NCI-H524 (cell line): ENCODE results near the gene EXOC8.

ENCODE experiments used
- DNase-seq, 2 experiments: peaks; one replicate each; lab custom pipeline; 2025; lab: John Stamatoyannopoulos, UW

EXOC8 gene

DNA sequence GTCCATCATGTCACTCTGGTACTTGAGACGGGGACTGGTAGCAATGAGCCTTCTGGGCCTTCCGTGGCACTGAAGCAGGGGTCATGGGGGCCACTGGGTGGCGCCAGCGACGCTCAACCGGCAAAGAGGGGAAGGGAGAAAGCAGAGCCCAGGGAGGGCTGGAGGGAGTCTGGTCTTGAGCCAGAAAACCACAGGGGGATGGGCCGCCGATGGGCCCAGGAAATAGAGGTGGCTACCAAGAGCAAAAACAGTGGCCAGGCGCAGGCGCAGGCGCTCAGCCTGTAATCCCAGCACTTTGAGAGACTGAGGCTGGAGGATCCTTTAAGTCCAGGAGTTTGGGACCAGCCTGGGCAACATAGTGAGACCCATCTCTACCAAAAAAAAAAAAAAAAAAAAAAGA lies 21.8 kb downstream of the EXOC8 start:
- DNase-seq: peak in 1 of 2 experiments; percentile 48

GRCh38 chr1:231313661-231314060 lies 24.0 kb downstream of the EXOC8 start:
- no peak for DNase-seq

- DNase-seq: no peak
Measured at GRCh38 chr1:231312432-231312788, 25.2 kb downstream of the EXOC8 start.

DNA sequence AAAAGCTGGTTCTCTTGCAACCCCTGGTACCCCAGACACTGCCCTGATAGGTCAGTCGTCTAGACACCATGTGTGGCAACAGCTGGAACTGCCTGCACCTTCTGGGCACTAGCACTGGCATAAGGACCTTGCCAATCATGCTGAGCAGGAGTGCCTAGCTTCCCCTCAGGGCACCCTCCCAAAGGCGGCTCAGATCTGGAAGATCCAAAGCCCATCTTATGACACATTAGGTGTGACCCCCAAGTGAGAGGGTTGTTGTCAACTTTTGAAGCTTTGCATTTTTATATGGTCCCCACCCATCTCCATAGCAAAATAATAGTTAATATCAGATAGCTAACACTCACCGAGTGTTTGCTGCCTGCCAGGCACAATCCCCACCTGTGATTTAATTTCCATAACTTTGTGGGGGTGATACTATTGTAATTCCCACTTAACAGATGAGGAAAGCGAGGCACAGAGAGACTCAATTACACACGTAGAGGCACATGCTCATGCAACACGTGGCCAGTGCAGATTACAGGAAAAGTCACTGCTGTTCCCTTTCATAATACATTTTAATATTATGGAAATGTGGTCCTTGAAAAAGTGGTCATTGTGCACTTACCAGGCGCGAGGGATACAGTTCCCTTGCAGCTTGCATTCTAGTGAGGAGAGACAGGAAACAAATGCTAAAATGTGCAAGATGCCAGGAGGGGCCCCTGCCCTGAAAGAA lies 25.8 kb downstream of the EXOC8 start:
- DNase-seq: peak; percentile 21 to 41

DNA sequence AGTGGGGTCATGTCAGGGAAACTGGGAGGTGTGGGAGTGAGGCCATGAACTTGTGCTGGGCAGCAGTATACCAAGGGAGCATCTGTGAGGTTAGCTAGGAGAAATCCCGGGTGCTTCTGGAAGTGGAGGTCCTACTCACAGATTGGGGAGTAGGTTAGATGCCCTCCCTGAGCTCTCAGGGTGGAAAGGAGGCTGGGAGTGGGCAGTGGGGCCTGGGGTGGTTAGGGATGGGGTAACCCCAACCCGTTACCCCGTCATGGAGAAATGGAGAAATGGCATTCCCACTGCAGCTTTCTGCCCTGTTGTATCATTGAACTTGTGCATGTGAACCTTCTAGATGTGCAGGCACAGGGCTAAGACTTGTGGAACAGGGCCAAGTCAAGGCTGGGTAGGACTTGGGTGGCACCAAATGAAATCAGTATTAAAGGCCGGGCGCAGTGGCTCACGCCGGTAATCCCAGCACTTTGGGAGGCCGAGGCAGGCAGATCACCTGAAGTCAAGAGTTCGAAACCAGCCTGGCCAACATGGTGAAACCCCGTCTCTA lies 27.2 kb downstream of the EXOC8 start:
- no peak for DNase-seq

DNA sequence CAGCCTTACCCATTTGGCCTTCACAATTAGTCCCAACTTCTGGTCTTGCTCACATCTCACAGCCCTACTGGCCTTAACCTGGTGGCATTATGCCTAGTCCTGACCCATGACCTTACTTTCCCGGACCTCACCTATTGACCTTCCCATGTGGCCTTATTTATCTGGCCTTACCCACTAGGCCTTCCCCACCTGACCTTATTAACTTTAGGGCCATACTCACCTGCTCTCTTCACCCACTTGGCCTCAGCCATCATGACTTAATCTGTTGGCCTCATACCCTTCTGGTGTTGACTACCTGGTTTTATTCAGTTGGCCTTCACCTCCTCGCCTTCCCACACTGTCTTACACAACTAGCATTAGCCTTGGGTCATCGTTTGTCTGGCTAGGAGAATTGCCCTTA lies 35.7 kb downstream of the EXOC8 start:
- no peak for DNase-seq

GRCh38 chr1:231295938-231296337 lies 41.7 kb downstream of the EXOC8 start:
- peak in 1 of 2 experiments; percentile 12 for DNase-seq

DNA sequence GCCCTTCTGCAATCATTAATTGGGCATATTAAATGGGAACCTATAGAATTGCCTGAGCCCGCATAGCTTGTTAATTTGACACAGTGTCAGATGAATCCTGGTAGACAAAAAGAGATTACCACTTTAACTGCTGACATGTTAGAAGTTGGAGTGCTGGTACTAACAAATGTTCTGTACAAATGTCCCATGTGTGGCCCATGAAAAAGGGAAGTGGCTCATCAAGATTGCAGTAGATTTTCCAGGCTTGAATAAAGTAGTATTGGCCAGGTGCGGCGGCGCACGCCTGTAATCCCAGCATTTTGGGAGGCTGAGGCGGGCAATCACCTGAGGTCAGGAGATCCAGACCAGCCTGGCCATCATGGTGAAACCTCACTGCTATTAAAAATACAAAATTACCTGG lies 51.0 kb downstream of the EXOC8 start:
- no peak for DNase-seq

DNA sequence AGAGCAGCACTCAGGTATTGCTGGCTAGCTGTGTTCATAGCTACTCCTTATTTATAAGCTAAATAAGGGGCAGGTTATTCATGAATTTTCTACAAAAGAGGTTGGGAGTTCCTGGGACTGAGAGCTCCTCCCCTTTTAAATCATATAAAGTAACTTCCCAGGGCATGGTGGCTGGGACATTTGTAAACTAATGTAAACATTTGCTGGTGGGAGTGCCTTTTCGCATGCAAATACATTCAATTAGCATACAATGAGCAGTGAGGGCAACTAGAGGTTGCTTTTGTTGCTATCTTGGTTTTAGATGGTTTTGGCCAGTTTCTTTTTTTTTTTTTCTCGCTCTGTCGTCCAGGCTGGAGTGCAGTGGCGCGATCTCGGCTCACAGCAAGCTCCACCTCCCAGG lies 53.2 kb downstream of the EXOC8 start:
- DNase-seq: no peak
